ENCODE results near the gene CFAP90. TPM values are rescaled to one million over a fixed set of nuclear protein-coding genes. Genes with fewer than 3 reads are reported as not detected.

The CFAP90 gene
- total RNA-seq, result 10 to 100 TPM in 1 of 6 donors, 1 to 10 TPM in 4, under 1 TPM in 1; 0.54 to 11.3 (median 6.0) TPM

GRCh38 chr5:7850395-7851239 is at the start of gene CFAP90:
Gene CFAP90, minus strand, starts transcription at chr5:7851133. Its CDS starts 112 bp downstream, at chr5:7851021.
- H3K27me3 ChIP-seq, result peaks cover 0 to 14% (median 2%) of the 10 kb centered on the region in 4 donors
- ATAC-seq (ENCODE audit: low FRiP score in 2 of 2) (peak; percentile 79 to 81), DNase-seq (peak; percentile 78 to 91)
- H3K4me1 ChIP-seq, result peaks cover 13 to 26% (median 18%) of the 10 kb centered on the region in 4 donors
- TF ChIP-seq POLR2AphosphoS5 (IDR thresholded peaks at IDR 0.05) (no peak), CTCF (IDR thresholded peaks at IDR 0.05) (peak in 4 of 6 experiments; percentile 25 to 66 (median 38)), POLR2A (IDR thresholded peaks at IDR 0.05) (peak in 1 of 4 donors; percentile 45), EP300 (IDR thresholded peaks at IDR 0.05) (no peak)
- H3K36me3 ChIP-seq, result no peaks in the 10 kb centered on the region
- peak within 1 kb of the TSS; percentile 45 to 68 (median 62) for H3K4me3 ChIP-seq
- no peaks in the 10 kb centered on the region for H3K9me3 ChIP-seq
- 2 to 12% methylated on average over 5 to 11 of the region's 76 CpGs for WGBS, 2 donors
- peak within 1 kb of the TSS in 2 of 4 donors; percentile 36 to 45 for H3K27ac ChIP-seq

GRCh38 chr5:7897014-7897600 is 46.2 kb upstream of the CFAP90 start:
- Histone ChIP-seq H3K27me3 (no peaks in the 10 kb centered on the region), H3K9me3 (no peaks in the 10 kb centered on the region), H3K4me3 (no peak overlapping the region), H3K4me1 (peaks cover 0 to 6% (median 0%) of the 10 kb centered on the region in 4 donors), H3K27ac (no peak overlapping the region), H3K36me3 (peaks cover 48 to 98% (median 72%) of the 10 kb centered on the region in 4 donors)
- no peak for DNase-seq
- ATAC-seq (ENCODE audit: low FRiP score in 2 of 2), result no peak
- TF ChIP-seq POLR2AphosphoS5 (IDR thresholded peaks at IDR 0.05), result no peak
- no peak for TF ChIP-seq POLR2A (IDR thresholded peaks at IDR 0.05)
- no peak for TF ChIP-seq CTCF (IDR thresholded peaks at IDR 0.05)
- no peak for TF ChIP-seq EP300 (IDR thresholded peaks at IDR 0.05)
- 85% methylated on average over 5 of the region's 5 CpGs for WGBS, 2 donors

DNA sequence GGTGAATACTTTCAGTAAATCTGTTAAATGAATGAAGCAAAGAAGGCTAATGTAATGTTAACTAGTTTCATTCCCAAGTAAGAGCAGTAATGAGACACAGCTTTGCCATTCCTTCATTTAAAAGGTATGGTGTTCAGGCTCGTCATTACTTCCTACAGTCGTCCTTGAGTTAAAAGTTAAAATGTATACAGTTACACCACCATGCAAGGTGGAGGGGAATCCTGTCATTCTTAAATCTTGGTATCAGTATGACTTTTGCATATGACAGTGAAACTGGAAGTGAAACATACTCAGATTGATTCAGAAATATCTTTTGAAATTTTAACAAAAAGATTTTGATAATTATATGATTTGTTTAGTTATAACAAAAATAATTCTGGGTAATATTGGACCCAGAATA is 43.9 kb upstream of the CFAP90 start:
- ATAC-seq (ENCODE audit: low FRiP score in 2 of 2), result no peak
- Histone ChIP-seq H3K4me1 (peaks cover 0 to 6% (median 0%) of the 10 kb centered on the region in 4 donors), H3K27ac (no peak overlapping the region), H3K9me3 (no peaks in the 10 kb centered on the region), H3K4me3 (no peak overlapping the region), H3K36me3 (peaks cover 37 to 91% (median 68%) of the 10 kb centered on the region in 4 donors), H3K27me3 (no peaks in the 10 kb centered on the region)
- no peak for DNase-seq
- 53 to 60% methylated on average over 2 of the region's 2 CpGs for WGBS, 2 donors
- TF ChIP-seq POLR2AphosphoS5 (IDR thresholded peaks at IDR 0.05) (no peak), CTCF (IDR thresholded peaks at IDR 0.05) (no peak), POLR2A (IDR thresholded peaks at IDR 0.05) (no peak), EP300 (IDR thresholded peaks at IDR 0.05) (no peak)

DNA sequence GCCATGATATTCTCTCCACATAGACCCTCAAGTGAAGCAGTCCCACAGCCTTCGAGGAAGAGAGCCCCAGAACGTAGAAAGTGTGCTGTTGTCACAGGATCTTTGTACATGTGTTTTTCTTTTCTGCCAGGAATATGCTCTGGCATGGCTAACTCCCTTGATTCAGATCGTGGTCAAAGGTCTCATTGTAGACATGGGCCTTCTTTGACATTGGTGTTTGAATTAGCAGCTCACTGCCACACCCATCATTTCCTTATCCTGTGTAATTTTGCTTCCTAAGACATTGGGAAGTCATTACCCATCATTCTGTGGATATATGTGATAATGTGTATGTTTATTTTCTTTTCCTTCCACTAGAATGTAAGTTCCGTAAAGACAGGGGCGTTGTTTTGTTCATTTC is 43.5 kb upstream of the CFAP90 start:
- DNase-seq, result no peak

More for the DNA sequence above, 43.5 kb upstream of the CFAP90 start:
- Histone ChIP-seq H3K4me1 (peaks cover 0 to 6% (median 0%) of the 10 kb centered on the region in 4 donors), H3K27ac (peak overlapping the region in 2 of 4 donors; percentile 10 to 27), H3K27me3 (no peaks in the 10 kb centered on the region), H3K4me3 (no peak overlapping the region), H3K36me3 (peaks cover 39 to 91% (median 68%) of the 10 kb centered on the region in 4 donors), H3K9me3 (no peaks in the 10 kb centered on the region)
- no peak for ATAC-seq (ENCODE audit: low FRiP score in 2 of 2)
- 57 to 81% methylated on average over 5 of the region's 5 CpGs for WGBS, 2 donors
- TF ChIP-seq EP300 (IDR thresholded peaks at IDR 0.05) (no peak), CTCF (IDR thresholded peaks at IDR 0.05) (no peak), POLR2A (IDR thresholded peaks at IDR 0.05) (no peak), POLR2AphosphoS5 (IDR thresholded peaks at IDR 0.05) (no peak)
